KOPT-K1 (cell line): Measurements from ENCODE around the gene CASZ1.

Experiments
- H3K27ac ChIP-seq: fragments of 200-600 bp; sonication (generic); 2 replicates; pipeline ENCODE4 v1.5.1; 2016; ENCODE audit warnings: antibody characterized with exemption, mild to moderate bottlenecking, low read depth, low read length; ENCODE audit not compliant: poor library complexity, severe bottlenecking
- H3K36me3 ChIP-seq: fragments of 200-600 bp; sonication (generic); 2 replicates; pipeline ENCODE4 v1.5.1; 2017; ENCODE audit warnings: antibody characterized with exemption, mild to moderate bottlenecking, low read length, moderate library complexity; ENCODE audit not compliant: insufficient read depth
- H3K9me3 ChIP-seq: fragments of 200-600 bp; sonication (generic); 2 replicates; pipeline ENCODE4 v1.5.1; 2017; ENCODE audit warnings: antibody characterized with exemption, low read length, mild to moderate bottlenecking; ENCODE audit not compliant: insufficient read depth, poor library complexity, severe bottlenecking

Gene CASZ1

GRCh38 chr1:10637834-10638558 is 158.4 kb downstream of the CASZ1 start:
- Histone ChIP-seq H3K9me3 (no peaks in the 10 kb centered on the region), H3K27ac (no peak overlapping the region), H3K36me3 (no peaks in the 10 kb centered on the region)

GRCh38 chr1:10637400-10637799 is 159.0 kb downstream of the CASZ1 start:
- H3K36me3 ChIP-seq, result no peaks in the 10 kb centered on the region
- H3K27ac ChIP-seq, result no peak overlapping the region
- H3K9me3 ChIP-seq, result no peaks in the 10 kb centered on the region

DNA sequence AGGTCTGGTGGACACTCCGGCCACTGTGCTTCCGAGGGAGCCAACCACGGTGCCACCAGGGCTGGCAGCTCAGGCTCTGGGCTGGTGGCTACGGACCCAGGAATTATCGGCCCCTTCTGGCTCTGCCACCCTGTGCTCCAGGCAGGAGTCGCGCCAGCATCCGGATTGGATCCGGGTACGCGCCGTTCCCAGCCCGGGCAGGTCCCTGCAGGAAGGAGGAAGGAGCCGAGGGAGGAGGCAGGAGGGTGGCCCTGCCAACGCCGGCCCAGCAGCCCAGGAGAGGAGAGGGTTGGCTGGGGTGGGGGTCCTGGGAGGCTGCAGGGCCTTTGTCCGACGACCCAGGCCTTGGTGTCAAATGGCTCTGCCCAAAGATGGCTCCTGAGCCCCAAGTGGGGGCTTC is 160.5 kb downstream of the CASZ1 start:
- Histone ChIP-seq H3K27ac (no peak overlapping the region), H3K9me3 (no peaks in the 10 kb centered on the region), H3K36me3 (no peaks in the 10 kb centered on the region; the same call in 1 of the 2 replicates)

DNA sequence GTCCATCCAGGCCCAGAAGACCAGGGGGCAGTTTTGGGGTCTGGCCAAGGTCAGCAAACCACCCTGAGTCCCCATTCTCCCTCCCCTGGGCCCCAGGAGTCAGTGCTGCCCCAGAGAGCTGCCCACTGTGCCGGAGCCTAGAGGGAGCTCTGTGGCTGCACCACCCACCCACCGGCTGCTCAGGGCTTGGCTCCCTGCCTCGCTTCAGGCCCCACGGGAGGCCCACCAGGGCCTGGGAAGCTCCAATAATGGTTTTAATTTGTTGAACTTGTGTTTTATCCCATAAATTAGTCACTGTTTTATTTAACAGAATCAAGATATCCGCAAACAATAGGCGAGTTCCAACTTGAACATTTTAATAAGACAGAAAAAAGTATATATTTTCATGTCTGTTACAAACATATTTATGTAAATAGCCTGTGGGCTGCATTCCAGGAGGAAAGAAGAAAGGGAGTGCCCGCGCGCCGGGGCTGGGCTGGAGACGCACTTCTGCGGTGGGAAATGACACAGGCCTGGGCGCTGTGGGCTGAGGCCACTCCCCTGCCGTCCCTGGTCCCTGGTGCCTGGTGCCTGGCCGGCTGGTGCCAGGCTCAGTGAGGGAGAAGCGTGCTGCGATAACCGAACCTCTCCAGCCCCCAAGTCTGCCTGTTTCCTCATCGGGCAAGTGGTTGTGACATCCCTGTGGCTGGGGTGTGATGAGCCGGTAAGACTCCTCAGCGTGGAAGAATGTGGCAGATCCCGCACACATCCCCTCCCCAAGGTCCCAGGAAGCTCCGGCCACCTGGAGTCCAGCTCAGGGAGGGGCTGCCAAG is 161.2 kb downstream of the CASZ1 start:
- Histone ChIP-seq H3K36me3 (no peaks in the 10 kb centered on the region; the same call in 1 of the 2 replicates), H3K27ac (no peak overlapping the region), H3K9me3 (no peaks in the 10 kb centered on the region)

- Histone ChIP-seq H3K36me3 (peaks cover 2% of the 10 kb centered on the region; the same call in 1 of the 2 replicates), H3K9me3 (no peaks in the 10 kb centered on the region), H3K27ac (no peak overlapping the region)
Measured at GRCh38 chr1:10634428-10635084, 161.9 kb downstream of the CASZ1 start.

GRCh38 chr1:10634075-10634427 is 162.4 kb downstream of the CASZ1 start:
- Histone ChIP-seq H3K9me3 (no peaks in the 10 kb centered on the region), H3K36me3 (peaks cover 4% of the 10 kb centered on the region; the same call in 1 of the 2 replicates), H3K27ac (no peak overlapping the region)

DNA sequence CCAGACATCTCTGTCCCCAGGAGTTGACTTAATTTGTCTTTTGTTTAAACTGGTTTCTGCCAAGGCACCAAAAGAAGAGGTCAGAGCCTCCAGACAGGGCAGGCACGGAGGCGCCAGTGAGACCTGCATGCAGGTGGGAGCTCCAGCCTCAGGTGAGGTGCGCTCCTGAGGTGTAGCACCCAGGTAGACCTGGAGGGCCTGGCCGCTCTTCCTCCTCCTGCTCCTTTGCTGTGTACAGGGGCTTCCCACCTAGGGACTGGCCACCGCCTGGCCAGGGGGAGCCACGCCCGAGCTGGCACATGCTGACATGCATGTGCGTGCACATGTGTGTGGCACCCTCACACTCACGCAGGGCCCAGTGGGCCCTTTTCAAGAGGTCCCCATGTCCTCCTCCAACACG is 163.0 kb downstream of the CASZ1 start:
- no peak overlapping the region for H3K27ac ChIP-seq
- H3K36me3 ChIP-seq, result peaks cover 4% of the 10 kb centered on the region; the same call in 1 of the 2 replicates
- no peaks in the 10 kb centered on the region for H3K9me3 ChIP-seq

DNA sequence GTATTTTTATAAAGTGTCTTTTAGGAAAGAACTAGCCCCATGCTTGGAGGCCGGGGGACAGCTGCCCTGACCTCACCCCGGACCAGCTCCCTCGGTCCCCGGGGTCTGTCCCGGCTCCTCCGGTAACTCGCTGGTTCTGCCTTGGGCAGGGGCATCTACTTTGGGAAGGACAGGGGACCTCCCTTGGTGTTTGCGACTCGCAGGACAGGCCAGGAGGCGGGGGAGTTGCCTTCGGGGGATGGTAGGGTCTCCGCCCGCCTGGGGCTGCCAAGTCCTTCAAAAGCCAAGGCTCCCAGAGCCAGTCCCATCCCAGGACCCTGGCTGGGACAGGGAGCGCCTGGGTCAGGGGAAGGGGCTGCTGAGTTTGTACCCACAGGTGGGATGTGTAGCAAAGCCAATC is 163.8 kb downstream of the CASZ1 start:
- Histone ChIP-seq H3K27ac (no peak overlapping the region), H3K9me3 (no peaks in the 10 kb centered on the region), H3K36me3 (peaks cover 4% of the 10 kb centered on the region; the same call in 1 of the 2 replicates)

DNA sequence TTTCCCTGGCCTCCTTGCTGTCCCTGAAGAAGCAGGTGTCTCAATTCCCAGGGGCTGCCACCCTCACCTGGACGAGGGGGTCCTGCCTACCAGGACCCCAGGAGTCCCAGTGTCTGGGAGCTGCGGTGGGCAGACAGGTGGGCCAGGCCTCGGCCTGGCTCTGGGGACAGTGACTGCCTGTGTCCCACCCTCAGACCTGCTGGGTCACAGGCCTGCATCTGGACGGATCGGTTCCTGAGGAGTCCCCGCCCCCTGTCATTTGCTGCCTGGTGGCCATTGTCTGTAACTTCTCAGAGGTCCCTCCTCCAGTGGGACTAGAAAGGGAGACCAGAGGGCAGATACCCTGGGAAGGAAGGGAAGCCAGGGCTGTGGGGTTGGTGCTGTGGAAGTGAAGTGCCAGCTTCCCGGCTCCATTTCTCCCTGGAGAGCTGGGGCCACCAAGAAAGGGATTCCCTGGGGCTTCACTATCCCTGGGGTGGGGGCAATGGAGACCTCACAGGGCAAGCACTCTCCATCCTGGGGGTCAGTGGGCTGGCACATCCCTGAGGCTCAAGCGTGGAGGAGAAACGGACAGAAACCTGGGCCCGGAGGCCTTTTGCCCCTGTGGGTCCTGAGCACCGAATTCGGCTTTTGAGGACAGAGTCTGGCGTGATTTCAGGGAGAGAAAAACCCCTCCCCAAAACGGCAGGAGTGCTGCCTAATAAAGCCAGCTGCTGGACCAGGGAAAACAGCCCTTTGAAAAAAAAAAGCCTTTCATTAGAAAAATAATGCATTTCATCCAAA is 164.4 kb downstream of the CASZ1 start:
- no peaks in the 10 kb centered on the region for H3K9me3 ChIP-seq
- H3K36me3 ChIP-seq, result peaks cover 4% of the 10 kb centered on the region; the same call in 1 of the 2 replicates
- H3K27ac ChIP-seq, result no peak overlapping the region

GRCh38 chr1:10631121-10631810 is 165.2 kb downstream of the CASZ1 start:
- Histone ChIP-seq H3K36me3 (peaks cover 4% of the 10 kb centered on the region; the same call in 1 of the 2 replicates), H3K9me3 (no peaks in the 10 kb centered on the region), H3K27ac (no peak overlapping the region)

DNA sequence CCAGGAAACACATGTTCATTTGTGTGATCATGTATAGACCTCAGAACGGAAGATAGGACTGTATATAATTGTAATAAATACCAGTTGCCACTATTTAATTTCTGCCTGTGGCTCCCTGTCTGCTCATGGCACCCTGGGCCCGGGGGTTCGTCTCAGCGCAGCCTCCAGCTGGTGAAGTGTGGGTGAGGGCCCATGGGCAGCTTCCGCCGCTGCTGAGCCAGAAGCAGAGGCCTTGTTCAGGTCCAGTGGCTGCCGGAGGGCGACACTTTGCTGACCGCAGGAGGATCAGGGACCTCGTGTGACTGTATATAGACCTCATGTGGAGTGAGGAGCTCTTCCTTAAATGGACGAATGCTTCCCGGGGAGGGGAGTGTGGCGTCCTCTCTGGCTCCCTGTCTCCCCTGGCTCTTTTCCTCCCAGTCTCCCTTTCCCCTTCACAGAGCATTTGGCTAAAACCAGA is 165.8 kb downstream of the CASZ1 start:
- Histone ChIP-seq H3K9me3 (no peaks in the 10 kb centered on the region), H3K27ac (no peak overlapping the region), H3K36me3 (peaks cover 4% of the 10 kb centered on the region; the same call in 1 of the 2 replicates)

- H3K36me3 ChIP-seq, result peaks cover 4% of the 10 kb centered on the region; the same call in 1 of the 2 replicates
- H3K27ac ChIP-seq, result no peak overlapping the region
Measured at GRCh38 chr1:10629816-10630571, 166.5 kb downstream of the CASZ1 start.

DNA sequence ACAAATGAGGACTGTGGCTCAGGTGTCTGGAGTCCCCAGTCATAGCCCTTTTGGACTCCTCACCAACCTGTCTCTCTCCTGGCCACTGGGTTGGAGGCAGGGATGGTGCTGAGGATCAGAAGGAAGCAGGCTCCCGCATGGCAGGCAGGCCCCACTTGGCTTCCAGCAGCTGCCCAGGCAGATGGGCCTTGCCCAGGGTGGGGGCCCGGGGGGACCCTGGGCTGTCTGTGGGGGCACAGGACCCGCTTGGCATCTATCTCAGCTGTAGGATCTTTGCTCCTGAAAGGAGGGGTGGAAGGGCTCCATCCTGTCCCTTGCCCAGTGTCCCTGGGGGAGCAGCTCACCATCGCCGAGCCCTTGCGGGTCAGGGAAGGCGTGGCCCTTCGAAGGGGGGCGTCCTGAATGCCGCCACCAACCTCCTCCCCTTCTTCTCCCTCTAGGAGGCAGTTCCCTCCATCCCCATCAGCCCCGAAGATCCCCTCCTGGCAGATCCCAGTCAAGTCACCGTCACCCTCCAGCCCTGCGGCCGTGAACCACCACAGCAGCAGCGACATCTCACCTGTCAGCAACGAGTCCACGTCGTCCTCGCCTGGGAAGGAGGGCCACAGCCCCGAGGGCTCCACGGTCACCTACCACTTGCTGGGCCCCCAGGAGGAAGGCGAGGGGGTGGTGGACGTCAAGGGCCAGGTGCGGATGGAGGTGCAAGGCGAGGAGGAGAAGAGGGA is 167.2 kb downstream of the CASZ1 start:
- peaks cover 4% of the 10 kb centered on the region; the same call in 1 of the 2 replicates for H3K36me3 ChIP-seq
- H3K27ac ChIP-seq, result no peak overlapping the region

More at GRCh38 chr1:10629816-10630571, 166.5 kb downstream of the CASZ1 start:
- no peaks in the 10 kb centered on the region for H3K9me3 ChIP-seq

More for the DNA sequence above, 167.2 kb downstream of the CASZ1 start:
- no peaks in the 10 kb centered on the region for H3K9me3 ChIP-seq
